ENCODE measurements around the gene CLIC1. TPM values are rescaled to one million over a fixed set of nuclear protein-coding genes. Genes with fewer than 3 reads are reported as not detected.

The CLIC1 gene
- total RNA-seq (2014; rRNA removed; shearing (Covaris generic)): 914 and 960 TPM in 2 replicates

- peak; percentile 86 for DNase-seq (ENCODE audit: low spot score)
Observed at GRCh38 chr6:31736021-31736767, at the start of gene CLIC1. TSS of gene CLIC1 (minus strand) at chr6:31736530. CDS start at chr6:31736300, 230 bp downstream.

GRCh38 chr6:31785475-31785874, 49.1 kb upstream of the CLIC1 start:
- DNase-seq (ENCODE audit: low spot score): no peak

GRCh38 chr6:31784098-31784925, 48.0 kb upstream of the CLIC1 start:
- DNase-seq (ENCODE audit: low spot score): no peak

GRCh38 chr6:31782126-31782855, 46.0 kb upstream of the CLIC1 start:
- DNase-seq (ENCODE audit: low spot score): no peak

GRCh38 chr6:31781244-31782125, 45.2 kb upstream of the CLIC1 start:
- DNase-seq (ENCODE audit: low spot score): no peak

GRCh38 chr6:31780507-31781243, 44.3 kb upstream of the CLIC1 start:
- no peak for DNase-seq (ENCODE audit: low spot score)

GRCh38 chr6:31779908-31780307, 43.6 kb upstream of the CLIC1 start:
- DNase-seq (ENCODE audit: low spot score): no peak

GRCh38 chr6:31778999-31779885, 42.9 kb upstream of the CLIC1 start:
- DNase-seq (ENCODE audit: low spot score): no peak

- DNase-seq (ENCODE audit: low spot score): no peak
Observed at GRCh38 chr6:31778193-31778592, 41.9 kb upstream of the CLIC1 start.

GRCh38 chr6:31777667-31778050, 41.3 kb upstream of the CLIC1 start:
- no peak for DNase-seq (ENCODE audit: low spot score)

- DNase-seq (ENCODE audit: low spot score): peak; percentile 94
Observed at GRCh38 chr6:31776989-31777666, 40.8 kb upstream of the CLIC1 start, which contains the start of gene VWA7. TSS of gene VWA7 (minus strand) at chr6:31777328. CDS start at chr6:31776779, 549 bp downstream.

- DNase-seq (ENCODE audit: low spot score): no peak
Observed at GRCh38 chr6:31776485-31776988, 40.2 kb upstream of the CLIC1 start.

GRCh38 chr6:31775633-31776484, 39.5 kb upstream of the CLIC1 start:
- DNase-seq (ENCODE audit: low spot score): no peak

GRCh38 chr6:31775184-31775583, 38.9 kb upstream of the CLIC1 start:
- peak; percentile 67 for DNase-seq (ENCODE audit: low spot score)

- DNase-seq (ENCODE audit: low spot score): no peak
Observed at GRCh38 chr6:31771992-31772358, 35.6 kb upstream of the CLIC1 start.

- DNase-seq (ENCODE audit: low spot score): no peak
Observed at GRCh38 chr6:31770860-31771259, 34.5 kb upstream of the CLIC1 start.

- DNase-seq (ENCODE audit: low spot score): peak; percentile 86
Observed at GRCh38 chr6:31769684-31770371, 33.5 kb upstream of the CLIC1 start.

Data from HT-29 (cell line).